Measurements from ENCODE around the gene PDZD2.

PDZD2 gene

DNA sequence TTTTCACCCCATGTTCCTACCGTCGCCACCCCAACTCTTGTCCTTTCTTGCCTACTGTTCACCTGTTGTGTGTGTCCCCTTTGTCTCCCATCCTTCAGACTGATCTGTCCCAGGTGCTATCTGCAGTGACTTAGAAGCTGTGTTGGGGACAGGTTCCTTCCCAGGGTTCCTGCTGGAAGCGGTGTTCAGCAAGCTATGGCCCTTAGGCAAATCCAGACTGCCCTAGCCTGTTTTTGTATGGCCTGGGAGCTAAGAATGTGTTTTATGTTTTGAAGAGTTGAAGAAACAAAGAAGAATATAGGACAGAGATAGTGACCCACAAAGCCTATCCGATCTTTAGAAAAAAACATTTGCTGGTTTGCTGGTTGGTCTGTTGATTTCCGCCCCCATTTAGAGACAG, 298.8 kb downstream of the PDZD2 start:
- DNase-seq: no peak

DNA sequence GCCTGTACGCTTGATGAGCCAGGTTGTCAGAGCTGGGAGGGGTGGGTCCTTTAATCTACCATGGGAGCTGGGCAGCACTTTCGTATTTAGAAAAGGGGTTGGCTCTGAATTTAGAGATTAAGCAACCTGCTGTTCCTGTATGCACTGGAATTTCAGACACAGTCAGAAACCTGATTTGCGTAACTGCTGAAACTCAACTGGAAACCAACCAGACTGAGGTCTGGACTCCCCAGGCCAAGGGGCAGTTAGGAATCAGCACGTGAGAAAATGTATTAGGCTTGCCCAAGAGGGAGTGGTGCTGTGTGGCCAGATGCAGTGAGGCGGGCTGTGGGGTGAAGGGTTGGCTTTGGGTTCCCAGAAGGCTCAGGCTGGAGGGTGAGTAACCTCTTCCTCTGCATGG, 300.2 kb downstream of the PDZD2 start:
- no peak for DNase-seq

DNA sequence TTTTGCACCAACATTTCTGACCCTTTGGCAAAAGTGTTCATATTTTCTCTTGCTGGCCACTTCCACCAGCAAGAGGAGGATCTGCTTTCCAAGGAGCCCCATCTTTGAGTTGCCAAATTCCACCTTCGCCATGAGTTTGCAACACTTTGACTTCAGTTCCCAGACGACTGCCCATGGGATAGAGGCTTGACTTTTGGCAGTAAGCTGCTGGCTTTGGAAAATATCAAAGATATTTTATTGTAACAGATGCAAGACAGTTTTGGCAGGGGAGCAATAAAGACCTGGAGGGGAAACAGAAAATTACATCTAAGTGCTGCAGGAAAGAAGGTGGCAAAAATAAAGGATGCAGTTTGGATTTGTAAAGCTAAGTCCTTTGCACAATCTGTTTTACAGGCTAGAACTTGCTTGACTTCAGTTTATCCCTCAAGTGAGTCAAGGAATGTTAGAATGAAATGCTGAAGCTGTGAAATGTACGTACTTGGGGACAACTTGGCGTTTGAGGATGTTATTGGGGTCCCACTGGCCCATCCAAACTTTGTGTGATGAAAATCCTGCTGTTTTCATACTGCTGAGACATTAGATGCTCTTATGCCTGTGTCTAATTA, 302.3 kb downstream of the PDZD2 start:
- no peak for DNase-seq

- DNase-seq: no peak
Measured at GRCh38 chr5:31942546-31942945, 303.6 kb downstream of the PDZD2 start.

DNA sequence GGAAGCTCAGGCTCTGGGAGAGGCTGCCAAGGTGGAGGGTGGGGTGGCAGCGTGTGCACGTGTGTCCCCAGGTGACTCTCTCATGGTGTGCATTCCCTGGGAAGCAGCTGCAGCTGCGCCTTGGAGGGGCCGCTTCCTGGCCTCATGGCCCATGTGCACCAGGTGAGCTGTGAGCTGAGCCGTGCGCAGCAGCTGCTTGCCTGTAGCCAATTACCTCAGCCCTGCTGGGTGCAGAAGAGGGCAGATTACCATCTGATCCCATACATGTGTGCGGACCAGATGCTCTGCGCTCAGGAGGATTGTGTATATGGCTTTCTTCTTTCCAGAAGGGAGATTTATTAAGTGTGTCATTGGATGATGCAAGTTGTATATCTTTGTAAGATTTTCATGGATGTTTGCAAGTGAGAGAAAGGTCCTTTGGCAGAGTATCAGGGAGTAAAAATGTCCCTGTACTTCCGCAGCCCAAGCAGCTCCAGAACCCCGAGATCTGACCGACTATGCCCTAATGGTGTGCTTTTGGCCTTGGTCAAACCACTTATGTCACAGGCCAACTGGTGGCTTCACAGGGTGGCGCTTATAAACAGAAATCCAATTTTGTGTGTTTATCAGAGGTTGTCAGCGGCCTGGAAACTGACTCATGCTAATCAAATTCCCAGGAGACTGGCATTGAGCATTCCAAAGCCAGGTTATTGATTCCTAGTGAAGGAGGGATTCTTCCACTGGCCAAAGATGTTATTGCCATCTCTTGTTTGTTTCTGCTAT, 305.9 kb downstream of the PDZD2 start:
- DNase-seq: no peak

DNA sequence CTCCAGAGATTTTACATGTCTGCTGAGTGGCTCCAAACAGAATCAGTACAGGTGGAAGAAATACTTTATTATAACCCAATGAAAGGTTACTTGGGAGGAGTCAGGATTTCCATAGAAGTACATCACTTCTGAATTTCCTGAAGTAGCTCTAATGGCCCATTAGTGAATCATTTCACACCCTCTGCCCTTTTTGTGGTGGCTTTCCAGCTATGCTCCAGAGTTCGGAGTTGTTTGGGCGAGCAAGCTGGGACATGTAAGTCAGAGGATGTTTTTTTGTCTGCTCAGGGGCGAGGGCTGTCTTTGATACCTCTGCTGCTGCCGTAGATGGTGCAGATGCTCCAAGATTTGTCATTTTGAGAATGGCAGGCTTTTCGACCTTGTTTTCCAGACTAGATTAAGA, 309.1 kb downstream of the PDZD2 start:
- DNase-seq: no peak

DNA sequence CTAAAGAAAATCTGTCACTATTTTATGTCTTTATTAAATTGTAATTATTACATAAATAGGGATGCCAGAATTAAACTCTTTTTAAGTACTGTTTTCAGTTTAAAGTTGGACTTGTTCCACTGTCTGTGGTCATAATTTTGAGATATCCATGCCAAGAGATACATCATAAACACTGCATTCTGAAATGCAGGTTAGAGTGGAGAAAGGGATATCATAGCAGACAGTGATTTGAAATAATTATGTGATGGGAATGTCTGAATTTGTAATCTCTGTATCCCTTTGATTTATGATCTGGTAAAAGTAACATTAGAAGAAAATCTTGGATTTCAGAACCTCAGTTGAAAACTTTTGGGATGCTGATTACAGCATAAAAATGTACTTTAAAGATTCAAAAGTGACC, 313.1 kb downstream of the PDZD2 start:
- DNase-seq: no peak

GRCh38 chr5:31954091-31954490, 315.2 kb downstream of the PDZD2 start:
- DNase-seq: no peak

DNA sequence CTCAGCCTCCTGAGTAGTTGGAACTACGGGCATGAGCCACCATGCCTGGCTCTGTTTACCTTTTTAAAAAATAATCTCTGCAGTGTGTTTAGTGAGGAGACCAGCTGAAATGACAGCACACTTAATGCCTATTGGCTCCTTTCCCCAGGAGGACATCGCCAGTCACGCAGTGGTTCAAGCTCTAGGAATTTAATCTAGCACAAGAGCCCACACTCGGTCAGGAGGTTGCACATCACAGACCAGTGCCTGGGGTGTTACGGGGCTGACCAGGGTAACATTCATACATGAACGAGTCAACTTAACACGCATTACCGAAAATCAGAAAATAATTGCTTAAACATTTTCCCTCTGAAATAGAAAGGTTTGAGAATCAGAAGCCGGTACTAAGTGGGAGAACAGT, 318.2 kb downstream of the PDZD2 start:
- no peak for DNase-seq

- DNase-seq: no peak
Measured at GRCh38 chr5:31962351-31962751, 323.4 kb downstream of the PDZD2 start.

- DNase-seq: no peak
Measured at GRCh38 chr5:31962871-31963307, 324.0 kb downstream of the PDZD2 start.

GRCh38 chr5:31963358-31964006, 324.6 kb downstream of the PDZD2 start:
- no peak for DNase-seq

- DNase-seq: no peak
Measured at GRCh38 chr5:31964007-31964360, 325.1 kb downstream of the PDZD2 start.

GRCh38 chr5:31965227-31965626, 326.3 kb downstream of the PDZD2 start:
- no peak for DNase-seq

- no peak for DNase-seq
Measured at GRCh38 chr5:31966936-31967335, 328.0 kb downstream of the PDZD2 start.

GRCh38 chr5:31967461-31967860, 328.5 kb downstream of the PDZD2 start:
- DNase-seq: no peak

- DNase-seq: no peak
Measured at GRCh38 chr5:31972558-31972957, 333.6 kb downstream of the PDZD2 start.

GRCh38 chr5:31975189-31975612, 336.3 kb downstream of the PDZD2 start:
- DNase-seq: peak; percentile 20

- DNase-seq: no peak
Measured at GRCh38 chr5:31976169-31976568, 337.2 kb downstream of the PDZD2 start.

- DNase-seq: no peak
Measured at GRCh38 chr5:31981361-31981945, 342.5 kb downstream of the PDZD2 start.

DNA sequence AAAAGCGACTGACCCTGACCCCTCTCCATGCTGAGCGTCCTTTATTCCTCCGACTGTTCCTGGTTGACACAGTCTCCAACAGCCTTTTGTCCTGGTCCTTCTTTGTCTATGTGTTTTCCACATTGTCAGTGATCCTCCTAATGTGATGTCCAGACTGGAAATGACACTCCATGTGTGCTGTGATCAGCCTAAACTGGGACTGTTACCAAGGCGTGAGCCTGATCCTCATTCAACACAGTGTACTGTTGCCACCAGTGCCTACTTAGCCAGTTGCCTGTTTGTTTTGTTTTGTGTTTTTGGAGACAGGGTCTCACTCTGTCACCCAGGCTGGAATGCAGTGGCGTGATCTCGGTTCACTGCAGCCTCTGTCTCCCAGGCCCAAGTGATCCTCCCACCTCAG, 343.1 kb downstream of the PDZD2 start:
- no peak for DNase-seq

- DNase-seq: no peak
Measured at GRCh38 chr5:31982621-31983020, 343.7 kb downstream of the PDZD2 start.

DNA sequence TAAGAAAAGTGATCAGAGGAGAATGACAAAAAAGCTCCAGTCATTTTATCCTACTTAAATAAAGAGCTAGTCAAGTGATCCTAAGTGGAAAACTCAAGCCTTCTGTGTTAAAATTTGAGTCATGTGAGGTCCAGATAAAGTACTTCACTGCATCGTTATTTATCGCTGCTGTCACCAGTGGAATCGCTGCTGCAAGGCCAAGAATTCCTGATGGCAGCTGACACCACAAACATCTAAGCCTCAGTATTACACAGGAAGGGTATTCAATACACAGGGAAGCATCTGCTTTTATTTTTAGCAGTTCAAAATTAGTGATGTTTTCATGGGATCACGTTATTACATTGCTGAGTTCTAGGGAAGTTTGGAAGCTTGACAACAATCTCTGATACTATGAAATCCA, 344.9 kb downstream of the PDZD2 start:
- no peak for DNase-seq

DNA sequence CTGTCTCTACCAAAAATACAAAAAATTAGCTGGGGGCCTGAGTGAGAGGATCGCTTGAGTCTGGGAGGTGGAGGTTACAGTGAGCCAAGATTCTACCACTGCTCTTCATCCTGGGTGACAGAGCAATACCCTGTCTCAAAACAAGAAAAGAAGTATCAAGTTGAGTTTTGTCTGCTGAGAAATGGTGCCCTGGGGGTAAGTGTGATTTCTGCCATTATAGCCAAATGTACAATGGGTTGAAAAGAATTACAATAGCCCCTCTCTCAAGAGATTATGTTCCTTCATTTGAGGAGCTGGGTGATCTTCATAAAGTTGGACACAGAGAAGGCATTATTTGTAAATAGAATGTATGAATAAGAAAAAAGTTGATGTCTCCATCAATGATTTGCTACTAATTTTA, 345.8 kb downstream of the PDZD2 start:
- DNase-seq: no peak

Measured in hematopoietic multipotent progenitor cell treated with erythropoietin and hydrocortisone succinate and interleukin-3 and kit ligand, for 4 days (in vitro differentiated cells).